ENCODE data around the gene ALK.

The ALK gene

GRCh38 chr2:29910465-29910864 lies 10.9 kb downstream of the ALK start:
- Histone ChIP-seq H3K4me3 (ENCODE audit: low read depth, low read length) (no peak overlapping the region), H3K4me1 (ENCODE audit: control insufficient read depth, insufficient read depth, low read length) (no peaks in the 10 kb centered on the region), H3K9ac (ENCODE audit: low read depth, low read length) (no peak overlapping the region), H3K27me3 (ENCODE audit: control insufficient read depth, insufficient read depth, low read length) (no peaks in the 10 kb centered on the region), H3K36me3 (ENCODE audit: control insufficient read depth, insufficient read depth, low read length) (no peaks in the 10 kb centered on the region), H3K9me3 (ENCODE audit: control insufficient read depth, insufficient read depth, low read length) (no peaks in the 10 kb centered on the region), H3K27ac (ENCODE audit: low read depth, low read length) (no peak overlapping the region)

DNA sequence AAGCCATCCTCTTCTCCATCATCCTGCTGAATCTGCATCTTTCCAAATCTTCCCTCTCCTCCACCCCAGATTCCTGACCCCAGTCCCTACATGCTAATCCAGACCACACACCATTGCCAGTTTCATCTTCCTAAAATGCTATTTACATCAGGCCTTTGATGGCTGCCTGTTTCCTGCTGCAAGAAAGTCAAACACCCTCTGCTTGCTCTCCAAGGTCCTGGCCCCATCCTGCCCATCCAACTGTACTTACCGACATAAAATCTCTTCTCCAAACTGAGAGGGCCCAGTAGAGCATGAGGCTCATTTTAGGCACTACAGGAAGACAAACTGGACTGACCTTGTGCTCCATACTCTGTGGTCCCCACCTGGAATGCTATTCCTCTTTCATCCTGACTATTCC lies 19.0 kb downstream of the ALK start:
- peaks cover 42% of the 10 kb centered on the region for H3K4me1 ChIP-seq (ENCODE audit: control insufficient read depth, insufficient read depth, low read length)
- H3K9ac ChIP-seq (ENCODE audit: low read depth, low read length): no peak overlapping the region
- peaks cover 15% of the 10 kb centered on the region for H3K27me3 ChIP-seq (ENCODE audit: control insufficient read depth, insufficient read depth, low read length)
- H3K9me3 ChIP-seq (ENCODE audit: control insufficient read depth, insufficient read depth, low read length): no peaks in the 10 kb centered on the region
- H3K27ac ChIP-seq (ENCODE audit: low read depth, low read length): no peak overlapping the region
- no peak overlapping the region for H3K4me3 ChIP-seq (ENCODE audit: low read depth, low read length)
- no peaks in the 10 kb centered on the region for H3K36me3 ChIP-seq (ENCODE audit: control insufficient read depth, insufficient read depth, low read length)

GRCh38 chr2:29900971-29901633 lies 20.3 kb downstream of the ALK start:
- H3K4me3 ChIP-seq (ENCODE audit: low read depth, low read length): no peak overlapping the region
- H3K27ac ChIP-seq (ENCODE audit: low read depth, low read length): peak overlapping the region; percentile 60
- H3K4me1 ChIP-seq (ENCODE audit: control insufficient read depth, insufficient read depth, low read length): peaks cover 42% of the 10 kb centered on the region
- H3K27me3 ChIP-seq (ENCODE audit: control insufficient read depth, insufficient read depth, low read length): peaks cover 15% of the 10 kb centered on the region
- no peaks in the 10 kb centered on the region for H3K36me3 ChIP-seq (ENCODE audit: control insufficient read depth, insufficient read depth, low read length)
- no peaks in the 10 kb centered on the region for H3K9me3 ChIP-seq (ENCODE audit: control insufficient read depth, insufficient read depth, low read length)
- H3K9ac ChIP-seq (ENCODE audit: low read depth, low read length): no peak overlapping the region

- peaks cover 56% of the 10 kb centered on the region for H3K4me1 ChIP-seq (ENCODE audit: control insufficient read depth, insufficient read depth, low read length)
- H3K27ac ChIP-seq (ENCODE audit: low read depth, low read length): peak overlapping the region; percentile 50
- H3K9me3 ChIP-seq (ENCODE audit: control insufficient read depth, insufficient read depth, low read length): no peaks in the 10 kb centered on the region
- H3K4me3 ChIP-seq (ENCODE audit: low read depth, low read length): no peak overlapping the region
- peaks cover 15% of the 10 kb centered on the region for H3K27me3 ChIP-seq (ENCODE audit: control insufficient read depth, insufficient read depth, low read length)
- no peak overlapping the region for H3K9ac ChIP-seq (ENCODE audit: low read depth, low read length)
- H3K36me3 ChIP-seq (ENCODE audit: control insufficient read depth, insufficient read depth, low read length): no peaks in the 10 kb centered on the region
These were observed 22.4 kb downstream of the ALK start for GRCh38 chr2:29898999-29899398.

GRCh38 chr2:29894822-29895614 lies 26.4 kb downstream of the ALK start:
- Histone ChIP-seq H3K4me3 (ENCODE audit: low read depth, low read length) (no peak overlapping the region), H3K27ac (ENCODE audit: low read depth, low read length) (no peak overlapping the region), H3K9ac (ENCODE audit: low read depth, low read length) (no peak overlapping the region), H3K9me3 (ENCODE audit: control insufficient read depth, insufficient read depth, low read length) (no peaks in the 10 kb centered on the region), H3K27me3 (ENCODE audit: control insufficient read depth, insufficient read depth, low read length) (peaks cover 7% of the 10 kb centered on the region), H3K36me3 (ENCODE audit: control insufficient read depth, insufficient read depth, low read length) (no peaks in the 10 kb centered on the region), H3K4me1 (ENCODE audit: control insufficient read depth, insufficient read depth, low read length) (peaks cover 32% of the 10 kb centered on the region)

DNA sequence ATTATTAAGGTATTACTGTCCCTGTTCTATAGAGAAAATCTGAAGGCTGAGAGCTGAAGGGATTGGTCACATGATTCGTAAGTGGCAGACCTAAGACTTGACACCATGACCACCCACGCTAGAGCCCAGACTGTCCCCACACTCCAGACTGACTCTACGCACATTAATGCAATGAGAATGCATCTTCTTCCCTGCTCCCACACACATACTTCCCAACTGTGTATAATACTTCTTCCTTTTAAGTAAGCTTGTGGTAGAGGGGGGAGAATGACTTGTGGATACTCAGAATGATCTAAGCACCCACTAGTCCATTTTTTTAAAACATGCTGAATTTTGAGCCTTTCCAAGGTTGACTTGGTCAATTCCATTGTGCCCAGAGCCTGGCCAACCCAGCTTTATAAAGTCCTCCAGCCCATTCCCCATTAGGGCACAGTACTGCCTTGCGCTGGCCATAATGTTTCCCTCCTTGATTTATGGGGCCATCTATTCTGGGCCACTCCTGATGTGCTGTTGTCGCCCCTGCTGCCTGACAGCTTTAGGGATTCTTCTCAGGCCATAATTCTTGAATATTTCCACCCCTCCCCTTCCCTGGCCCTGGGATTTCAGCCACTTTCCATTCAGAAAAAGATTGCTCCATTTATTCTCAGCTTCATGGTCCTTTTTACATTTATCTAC lies 28.7 kb downstream of the ALK start:
- Histone ChIP-seq H3K4me1 (ENCODE audit: control insufficient read depth, insufficient read depth, low read length) (peaks cover 14% of the 10 kb centered on the region), H3K27me3 (ENCODE audit: control insufficient read depth, insufficient read depth, low read length) (no peaks in the 10 kb centered on the region), H3K4me3 (ENCODE audit: low read depth, low read length) (no peak overlapping the region), H3K9ac (ENCODE audit: low read depth, low read length) (no peak overlapping the region), H3K27ac (ENCODE audit: low read depth, low read length) (no peak overlapping the region), H3K9me3 (ENCODE audit: control insufficient read depth, insufficient read depth, low read length) (no peaks in the 10 kb centered on the region), H3K36me3 (ENCODE audit: control insufficient read depth, insufficient read depth, low read length) (no peaks in the 10 kb centered on the region)

DNA sequence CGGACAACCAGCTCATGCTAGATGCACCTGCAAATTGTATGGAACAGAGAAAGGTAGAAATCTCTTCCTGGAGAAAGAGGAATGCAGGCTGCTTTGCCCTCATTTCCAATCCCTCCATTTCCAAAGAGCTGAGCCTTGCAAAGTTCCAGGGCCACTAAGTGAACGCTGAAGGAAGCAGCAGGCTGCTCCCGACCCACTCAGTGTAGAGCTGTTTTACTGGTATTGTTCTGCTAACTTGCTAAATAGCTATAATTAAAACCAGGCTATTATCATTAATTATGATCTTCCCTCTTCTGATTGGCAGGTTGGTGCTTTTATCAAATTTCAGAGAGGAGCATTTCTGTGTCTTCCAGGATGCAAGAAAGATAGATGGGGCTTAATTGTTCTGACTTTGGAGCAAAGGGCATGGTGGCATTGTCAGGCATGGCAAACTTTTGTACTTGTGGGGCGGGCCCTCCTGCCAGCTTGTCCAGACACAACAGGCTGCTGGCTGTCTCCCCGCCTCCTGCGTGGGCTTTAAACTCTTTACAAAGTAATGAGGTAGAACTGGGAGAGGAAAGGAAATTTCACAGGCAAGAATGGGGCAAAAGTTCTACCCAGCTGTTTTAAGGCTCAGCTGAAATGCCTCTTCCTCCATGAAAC lies 40.2 kb downstream of the ALK start:
- no peaks in the 10 kb centered on the region for H3K27me3 ChIP-seq (ENCODE audit: control insufficient read depth, insufficient read depth, low read length)
- H3K4me1 ChIP-seq (ENCODE audit: control insufficient read depth, insufficient read depth, low read length): no peaks in the 10 kb centered on the region
- H3K9ac ChIP-seq (ENCODE audit: low read depth, low read length): no peak overlapping the region
- H3K27ac ChIP-seq (ENCODE audit: low read depth, low read length): no peak overlapping the region
- no peaks in the 10 kb centered on the region for H3K9me3 ChIP-seq (ENCODE audit: control insufficient read depth, insufficient read depth, low read length)
- no peak overlapping the region for H3K4me3 ChIP-seq (ENCODE audit: low read depth, low read length)
- H3K36me3 ChIP-seq (ENCODE audit: control insufficient read depth, insufficient read depth, low read length): no peaks in the 10 kb centered on the region

DNA sequence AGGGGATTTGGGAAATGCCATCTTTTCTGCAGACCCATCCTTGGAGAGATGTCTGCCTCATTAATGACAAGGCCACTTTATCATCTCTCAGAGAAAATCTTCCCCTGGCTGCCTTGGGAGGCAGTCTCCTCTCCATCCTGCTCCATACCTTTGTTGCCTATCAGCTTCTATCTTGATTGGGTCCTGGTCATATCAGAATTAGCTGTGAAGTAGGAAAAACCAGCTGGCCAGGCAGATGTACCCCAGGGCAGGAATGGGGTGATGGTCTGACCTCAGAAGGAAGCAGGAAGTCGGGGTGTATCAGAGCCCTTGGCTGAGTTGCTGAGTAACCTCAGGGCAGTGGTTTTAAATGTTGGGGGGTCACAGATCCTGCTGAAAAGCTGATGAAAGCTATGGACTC lies 41.3 kb downstream of the ALK start:
- Histone ChIP-seq H3K27ac (ENCODE audit: low read depth, low read length) (no peak overlapping the region), H3K4me1 (ENCODE audit: control insufficient read depth, insufficient read depth, low read length) (no peaks in the 10 kb centered on the region), H3K4me3 (ENCODE audit: low read depth, low read length) (no peak overlapping the region), H3K27me3 (ENCODE audit: control insufficient read depth, insufficient read depth, low read length) (no peaks in the 10 kb centered on the region), H3K9me3 (ENCODE audit: control insufficient read depth, insufficient read depth, low read length) (no peaks in the 10 kb centered on the region), H3K9ac (ENCODE audit: low read depth, low read length) (no peak overlapping the region), H3K36me3 (ENCODE audit: control insufficient read depth, insufficient read depth, low read length) (no peaks in the 10 kb centered on the region)

- Histone ChIP-seq H3K27me3 (ENCODE audit: control insufficient read depth, insufficient read depth, low read length) (no peaks in the 10 kb centered on the region), H3K4me3 (ENCODE audit: low read depth, low read length) (no peak overlapping the region), H3K27ac (ENCODE audit: low read depth, low read length) (no peak overlapping the region), H3K4me1 (ENCODE audit: control insufficient read depth, insufficient read depth, low read length) (no peaks in the 10 kb centered on the region), H3K9ac (ENCODE audit: low read depth, low read length) (no peak overlapping the region), H3K36me3 (ENCODE audit: control insufficient read depth, insufficient read depth, low read length) (no peaks in the 10 kb centered on the region), H3K9me3 (ENCODE audit: control insufficient read depth, insufficient read depth, low read length) (no peaks in the 10 kb centered on the region)
These were observed 41.9 kb downstream of the ALK start for GRCh38 chr2:29879456-29879855.

DNA sequence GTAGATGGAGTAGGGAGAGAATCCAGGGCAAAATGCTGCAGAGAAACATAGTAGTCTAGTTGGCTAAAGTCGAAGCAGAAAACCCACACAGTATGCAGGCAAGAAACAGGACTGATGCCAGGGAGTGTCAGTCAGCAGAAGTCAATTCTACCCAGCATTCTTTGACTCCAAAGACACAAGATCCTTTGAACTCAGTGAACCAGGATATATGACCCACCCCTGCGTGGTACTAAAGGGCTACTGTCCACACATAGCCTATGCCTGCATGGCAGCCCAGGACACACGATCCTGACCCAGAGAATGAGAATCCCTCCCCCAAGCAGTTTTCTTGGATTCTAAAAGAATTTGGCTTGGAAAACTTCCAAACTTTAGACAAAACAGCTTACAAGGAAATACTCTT lies 42.5 kb downstream of the ALK start:
- Histone ChIP-seq H3K9me3 (ENCODE audit: control insufficient read depth, insufficient read depth, low read length) (no peaks in the 10 kb centered on the region), H3K36me3 (ENCODE audit: control insufficient read depth, insufficient read depth, low read length) (no peaks in the 10 kb centered on the region), H3K27me3 (ENCODE audit: control insufficient read depth, insufficient read depth, low read length) (no peaks in the 10 kb centered on the region), H3K4me1 (ENCODE audit: control insufficient read depth, insufficient read depth, low read length) (no peaks in the 10 kb centered on the region), H3K27ac (ENCODE audit: low read depth, low read length) (no peak overlapping the region), H3K9ac (ENCODE audit: low read depth, low read length) (no peak overlapping the region), H3K4me3 (ENCODE audit: low read depth, low read length) (no peak overlapping the region)

DNA sequence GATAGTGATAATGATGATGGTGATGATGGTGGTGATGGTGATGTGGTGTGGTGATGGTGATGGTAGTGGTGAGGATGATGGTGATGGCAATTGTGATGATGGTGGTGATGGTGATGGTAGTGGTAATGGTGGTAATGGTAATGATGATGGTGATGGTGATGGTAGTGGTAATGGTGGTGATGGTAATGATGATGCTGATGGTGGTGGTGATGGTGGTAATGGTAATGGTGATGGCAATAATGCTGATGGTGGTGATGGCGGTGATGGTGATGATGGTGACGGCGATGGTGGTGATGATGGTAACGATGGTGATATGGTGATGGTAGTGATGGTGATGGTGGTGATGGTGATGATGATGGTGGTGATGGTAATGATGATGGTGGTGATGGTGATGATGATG lies 45.0 kb downstream of the ALK start:
- H3K27ac ChIP-seq (ENCODE audit: low read depth, low read length): no peak overlapping the region
- H3K9me3 ChIP-seq (ENCODE audit: control insufficient read depth, insufficient read depth, low read length): no peaks in the 10 kb centered on the region
- H3K27me3 ChIP-seq (ENCODE audit: control insufficient read depth, insufficient read depth, low read length): no peaks in the 10 kb centered on the region
- H3K4me3 ChIP-seq (ENCODE audit: low read depth, low read length): no peak overlapping the region
- H3K4me1 ChIP-seq (ENCODE audit: control insufficient read depth, insufficient read depth, low read length): no peaks in the 10 kb centered on the region
- no peak overlapping the region for H3K9ac ChIP-seq (ENCODE audit: low read depth, low read length)
- no peaks in the 10 kb centered on the region for H3K36me3 ChIP-seq (ENCODE audit: control insufficient read depth, insufficient read depth, low read length)

Measured in HUES48 (cell line).